GM13976 (cell line): Measurements from ENCODE around the gene CRADD.

Source experiments
- DNase-seq: peaks from one replicate; pipeline ENCODE4 v3.0.0; 2012; ENCODE audit warnings: low spot score
- in situ Hi-C: fragments of 300-500 bp; cut with MboI; formaldehyde crosslinking; loops from one replicate; pipeline ENCODE4 v1.12.0; 2022; ENCODE audit warnings: low sequenced_read_pairs, mixed read lengths, inconsistent platforms; ENCODE audit not compliant: unreplicated experiment
- TF ChIP-seq, protein P1 (sequence below): IDR thresholded peaks from 2 replicates; pipeline ENCODE4 v1.5.1; 2012; ENCODE audit warnings: borderline replicate concordance, mild to moderate bottlenecking; ENCODE audit not compliant: insufficient read depth; ENCODE audit errors: extremely low read depth, missing control alignments, control extremely low read depth

Gene CRADD

DNA sequence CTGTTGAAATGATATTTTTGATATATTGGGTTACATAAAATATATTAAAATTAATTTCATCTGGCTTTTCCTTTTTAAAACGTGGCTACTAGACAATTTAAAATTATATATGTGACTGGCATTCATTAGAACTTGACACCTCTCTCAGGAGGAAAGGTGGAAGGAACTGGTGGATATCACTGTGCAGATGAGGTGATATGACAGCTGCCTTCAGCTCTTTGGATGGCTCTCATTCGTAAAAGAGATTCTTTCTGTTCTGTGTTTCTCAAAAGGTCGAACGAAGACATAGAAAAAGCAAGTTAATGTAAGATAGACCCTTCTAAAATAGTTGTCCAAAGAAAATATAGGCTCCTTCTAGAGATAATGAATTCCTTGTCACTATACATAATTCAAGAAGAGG is 36.6 kb downstream of the CRADD start:
- DNase-seq: no peak
- in situ Hi-C loops: no loop called here
- TF ChIP-seq, protein P1, sequence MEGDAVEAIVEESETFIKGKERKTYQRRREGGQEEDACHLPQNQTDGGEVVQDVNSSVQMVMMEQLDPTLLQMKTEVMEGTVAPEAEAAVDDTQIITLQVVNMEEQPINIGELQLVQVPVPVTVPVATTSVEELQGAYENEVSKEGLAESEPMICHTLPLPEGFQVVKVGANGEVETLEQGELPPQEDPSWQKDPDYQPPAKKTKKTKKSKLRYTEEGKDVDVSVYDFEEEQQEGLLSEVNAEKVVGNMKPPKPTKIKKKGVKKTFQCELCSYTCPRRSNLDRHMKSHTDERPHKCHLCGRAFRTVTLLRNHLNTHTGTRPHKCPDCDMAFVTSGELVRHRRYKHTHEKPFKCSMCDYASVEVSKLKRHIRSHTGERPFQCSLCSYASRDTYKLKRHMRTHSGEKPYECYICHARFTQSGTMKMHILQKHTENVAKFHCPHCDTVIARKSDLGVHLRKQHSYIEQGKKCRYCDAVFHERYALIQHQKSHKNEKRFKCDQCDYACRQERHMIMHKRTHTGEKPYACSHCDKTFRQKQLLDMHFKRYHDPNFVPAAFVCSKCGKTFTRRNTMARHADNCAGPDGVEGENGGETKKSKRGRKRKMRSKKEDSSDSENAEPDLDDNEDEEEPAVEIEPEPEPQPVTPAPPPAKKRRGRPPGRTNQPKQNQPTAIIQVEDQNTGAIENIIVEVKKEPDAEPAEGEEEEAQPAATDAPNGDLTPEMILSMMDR: no peak

DNA sequence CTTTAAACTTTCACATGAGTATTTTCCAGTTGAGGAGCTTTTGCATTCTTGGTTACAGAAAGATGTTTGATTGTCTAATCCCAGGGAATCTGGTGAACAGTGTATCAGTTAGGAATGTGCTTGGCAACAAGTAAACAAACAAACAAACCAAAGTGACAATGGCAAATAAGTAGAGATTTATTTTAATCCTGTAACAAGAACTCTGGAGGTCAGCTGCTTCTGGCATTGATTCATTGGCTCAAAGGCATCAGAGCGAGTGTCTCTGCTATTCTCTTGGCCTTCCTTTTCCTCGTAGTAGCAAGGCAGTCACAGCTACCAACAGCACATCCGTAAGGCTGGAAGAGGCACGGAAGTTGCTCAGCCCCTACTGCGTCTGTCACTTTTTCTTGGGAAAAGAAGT is 37.2 kb downstream of the CRADD start:
- DNase-seq: no peak
- TF ChIP-seq, protein P1: no peak
- in situ Hi-C loops: no loop called here

DNA sequence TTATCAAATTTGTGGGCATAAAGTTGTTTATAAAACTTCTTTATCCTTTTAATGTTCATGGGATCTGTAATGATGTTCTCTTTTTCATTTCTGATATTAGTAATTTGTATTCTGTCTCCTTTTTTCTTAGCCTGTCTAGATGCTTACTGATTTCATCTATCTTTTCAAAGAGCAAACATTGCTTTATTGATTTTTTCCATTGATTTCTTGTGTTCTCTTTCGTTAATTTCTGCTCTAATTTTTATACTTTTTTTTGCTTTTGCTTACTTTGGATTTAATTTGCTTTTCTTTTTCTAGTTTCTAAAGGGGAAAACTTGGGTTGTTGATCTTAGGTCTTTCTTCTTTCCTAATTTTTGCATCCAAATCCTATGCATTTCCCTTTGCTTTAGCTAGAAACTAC is 42.5 kb downstream of the CRADD start:
- in situ Hi-C loops: no loop called here
- no peak for DNase-seq
- TF ChIP-seq, protein P1: no peak

DNA sequence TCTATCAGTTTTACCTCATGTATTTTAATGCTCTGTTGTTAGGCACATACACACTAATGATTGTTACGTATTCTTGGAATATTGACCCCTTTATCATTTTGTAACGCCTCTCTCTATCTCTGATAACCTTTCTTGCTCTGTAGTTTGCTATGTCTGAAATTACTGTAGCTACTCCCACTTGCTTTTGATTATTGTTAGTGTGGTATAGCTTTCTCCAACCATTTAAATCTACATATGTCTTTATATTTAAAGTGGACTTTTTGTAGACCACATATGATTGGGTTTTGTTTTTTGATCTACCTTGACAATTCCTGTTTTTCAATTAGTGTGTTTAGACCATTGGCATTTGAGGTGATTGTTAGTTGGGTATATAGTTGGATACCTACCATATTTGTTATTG is 43.4 kb downstream of the CRADD start:
- TF ChIP-seq, protein P1: no peak
- no peak for DNase-seq
- in situ Hi-C loops: no loop called here

DNA sequence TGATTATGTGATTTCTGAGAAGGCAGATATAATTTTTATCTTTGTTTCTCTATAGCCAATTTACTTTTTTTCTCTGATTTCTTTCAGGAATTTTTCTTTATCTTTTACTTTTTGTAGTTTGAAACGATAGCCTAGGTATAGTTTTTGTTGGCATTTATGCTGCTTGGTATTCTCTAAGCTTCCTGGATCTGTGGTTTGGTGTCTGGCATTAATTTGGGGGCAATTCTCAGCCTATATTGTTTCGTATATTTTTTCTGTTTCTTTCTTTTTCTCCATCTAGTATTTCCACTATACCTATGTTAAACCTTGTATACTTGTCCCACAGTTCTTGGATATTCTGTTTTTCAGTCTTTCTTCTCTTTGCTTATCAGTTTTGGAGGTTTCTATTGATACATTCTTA is 45.0 kb downstream of the CRADD start:
- no peak for DNase-seq
- in situ Hi-C loops: no loop called here
- TF ChIP-seq, protein P1: no peak

DNA sequence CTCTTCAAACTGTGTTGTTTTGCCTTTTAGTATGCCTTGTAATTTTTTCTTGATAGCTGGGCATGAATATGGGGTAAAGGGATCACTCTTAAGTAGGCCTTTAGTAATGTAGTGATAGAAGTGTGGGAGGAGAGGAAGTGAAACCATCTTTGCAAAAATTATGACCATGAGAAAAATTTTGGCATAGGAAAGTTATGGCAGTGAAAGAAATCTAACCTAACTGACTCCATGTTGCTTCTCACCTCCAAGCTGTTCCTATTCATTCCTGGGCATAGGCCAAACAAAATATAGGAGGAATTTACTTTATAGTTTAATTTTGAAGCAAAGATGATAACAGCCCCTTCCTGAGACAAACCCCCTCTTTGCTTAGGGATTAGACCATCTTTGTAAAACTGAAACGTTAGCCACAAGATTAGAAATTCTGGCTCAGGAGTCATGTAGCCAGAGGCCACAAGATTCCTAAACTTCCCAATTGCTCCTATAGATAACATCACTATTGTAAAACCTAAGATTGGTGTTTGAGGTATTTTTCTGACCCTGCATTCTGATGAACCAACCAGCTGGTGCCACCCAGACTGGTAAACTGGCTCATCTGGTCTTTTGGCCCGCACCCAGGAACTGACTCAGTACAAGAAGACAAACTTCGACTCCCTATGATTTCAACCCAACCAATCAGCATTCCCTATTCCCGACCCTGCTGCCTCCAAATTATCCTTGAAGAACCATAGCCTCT is 45.8 kb downstream of the CRADD start:
- no peak for DNase-seq
- in situ Hi-C loops: no loop called here
- TF ChIP-seq, protein P1: no peak
